Measurements from ENCODE around the gene CDH24. TPM values are rescaled to one million over a fixed set of nuclear protein-coding genes. Genes with fewer than 3 reads are reported as not detected.

Gene CDH24
- total and polyA plus RNA-seq, 2 of the 13 experiments (the other 11 are each of a cell fraction or from before 2014, with no cell fraction given) = 0.69 to 0.99 TPM

GRCh38 chr14:23094666-23095195 lies 37.4 kb upstream of the CDH24 start, which contains the start of gene ACIN1 (continued):
- no peak for TF ChIP-seq MBD4 (IDR thresholded peaks at IDR 0.05; ENCODE audit: borderline replicate concordance, low read length)
- TF ChIP-seq CCAR2 (optimal IDR thresholded peaks at IDR 0.05; ENCODE audit: low read depth, low read length) = no peak
- TF ChIP-seq ZBTB42 (CRISPR knock-in tag; IDR thresholded peaks at IDR 0.05) = peak; percentile 87; the same call in 1 of the 2 replicates
- no peak for TF ChIP-seq ATF1 (CRISPR knock-in tag; IDR thresholded peaks at IDR 0.05)
- no peak; the same call in 1 of the 2 replicates for TF ChIP-seq BHLHE40 (IDR thresholded peaks at IDR 0.05; ENCODE audit: low read length)
- peak; percentile 64; the same call in 1 of the 2 replicates for TF ChIP-seq MZF1 (CRISPR knock-in tag; IDR thresholded peaks at IDR 0.05; ENCODE audit: borderline replicate concordance)
- TF ChIP-seq ZNF546 (CRISPR knock-in tag; conservative IDR thresholded peaks at IDR 0.05) = peak; percentile 99
- TF ChIP-seq ZBTB3 (CRISPR knock-in tag; IDR thresholded peaks at IDR 0.05; ENCODE audit: borderline replicate concordance, low read depth) = no peak; the same call in none of the 2 replicates
- peak; percentile 98 for TF ChIP-seq SALL1 (CRISPR knock-in tag; IDR thresholded peaks at IDR 0.05)
- TF ChIP-seq STAT5B (CRISPR knock-in tag; IDR thresholded peaks at IDR 0.05) = peak; percentile 90; the same call in 1 of the 2 replicates
- peak; percentile 88 for TF ChIP-seq E2F1 (CRISPR knock-in tag; IDR thresholded peaks at IDR 0.05)
- peak; percentile 42; the same call in 1 of the 2 replicates for TF ChIP-seq ZNF75D (CRISPR knock-in tag; IDR thresholded peaks at IDR 0.05; ENCODE audit: borderline replicate concordance)
- peak; percentile 99 for TF ChIP-seq GTF3A (CRISPR knock-in tag; conservative IDR thresholded peaks at IDR 0.05)
- TF ChIP-seq ZNF446 (CRISPR knock-in tag; IDR thresholded peaks at IDR 0.05) = peak; percentile 99
- TF ChIP-seq SMC3 (IDR thresholded peaks at IDR 0.05; ENCODE audit: low read length) = no peak
- no peak for TF ChIP-seq MATR3 (CRISPR knock-in tag; IDR thresholded peaks at IDR 0.05)
- TF ChIP-seq KMT2A (CRISPR knock-in tag; IDR thresholded peaks at IDR 0.05) = peak; percentile 46; the same call in 1 of the 2 replicates
- no peak for TF ChIP-seq HOMEZ (CRISPR knock-in tag; IDR thresholded peaks at IDR 0.05; ENCODE audit: low read depth)
- TF ChIP-seq KIAA2018 (CRISPR knock-in tag; IDR thresholded peaks at IDR 0.05; ENCODE audit: borderline replicate concordance) = peak; percentile 88; the same call in 1 of the 2 replicates
- no peak for TF ChIP-seq ZBTB7B (CRISPR knock-in tag; IDR thresholded peaks at IDR 0.05)
- TF ChIP-seq ZNF232 (CRISPR knock-in tag; IDR thresholded peaks at IDR 0.05; ENCODE audit: borderline replicate concordance) = peak; percentile 98
